ENCODE results near the gene KDM4B.
"Not testable (repeated sequence)": the region's sequence is repeated elsewhere in the genome, so short reads cannot be mapped to it uniquely, and the experiment has no call there.

Gene KDM4B

GRCh38 chr19:5148794-5149190 is 179.9 kb downstream of the KDM4B start:
- in situ Hi-C loops (cut with MboI; ENCODE audit: low pct_unique_long_range_greater_than_20kb, low sequenced_read_pairs) = no loop called here
- DNase-seq = no peak

DNA sequence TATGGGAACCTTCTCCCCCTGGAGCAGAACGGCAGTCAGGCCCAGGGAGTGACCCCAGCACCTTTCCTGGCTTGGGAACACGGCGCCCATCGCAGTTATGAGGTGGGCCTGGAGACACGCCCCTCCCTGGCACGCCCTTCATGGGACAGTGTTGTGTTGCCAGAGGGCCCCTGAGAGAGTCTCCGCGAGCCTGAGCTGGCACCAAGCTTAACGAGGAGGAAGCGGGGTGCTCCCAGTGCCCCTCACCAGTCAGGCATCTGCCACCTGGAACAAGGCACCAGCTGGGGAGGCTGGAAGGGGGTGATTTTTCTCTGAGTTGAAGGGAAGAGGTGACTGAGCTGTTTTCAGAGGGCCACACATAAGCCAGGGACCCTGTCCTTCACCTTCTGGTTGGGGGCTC is 180.6 kb downstream of the KDM4B start:
- in situ Hi-C loops (cut with MboI; ENCODE audit: low pct_unique_long_range_greater_than_20kb, low sequenced_read_pairs) = no loop called here
- no peak for DNase-seq

- DNase-seq = no peak
- in situ Hi-C loops (cut with MboI; ENCODE audit: low pct_unique_long_range_greater_than_20kb, low sequenced_read_pairs) = no loop called here
Measured at GRCh38 chr19:5149932-5150901, 181.3 kb downstream of the KDM4B start.

- no peak for DNase-seq
- in situ Hi-C loops (cut with MboI; ENCODE audit: low pct_unique_long_range_greater_than_20kb, low sequenced_read_pairs) = no loop called here
Measured at GRCh38 chr19:5150902-5151741, 182.2 kb downstream of the KDM4B start.

GRCh38 chr19:5152013-5152763 is 183.3 kb downstream of the KDM4B start:
- DNase-seq = no peak
- in situ Hi-C loops (cut with MboI; ENCODE audit: low pct_unique_long_range_greater_than_20kb, low sequenced_read_pairs) = no loop called here

GRCh38 chr19:5152767-5153532 is 184.0 kb downstream of the KDM4B start:
- in situ Hi-C loops (cut with MboI; ENCODE audit: low pct_unique_long_range_greater_than_20kb, low sequenced_read_pairs) = no loop called here
- DNase-seq = no peak

GRCh38 chr19:5153601-5154128 is 184.8 kb downstream of the KDM4B start:
- in situ Hi-C loops (cut with MboI; ENCODE audit: low pct_unique_long_range_greater_than_20kb, low sequenced_read_pairs) = no loop called here
- DNase-seq = no peak

DNA sequence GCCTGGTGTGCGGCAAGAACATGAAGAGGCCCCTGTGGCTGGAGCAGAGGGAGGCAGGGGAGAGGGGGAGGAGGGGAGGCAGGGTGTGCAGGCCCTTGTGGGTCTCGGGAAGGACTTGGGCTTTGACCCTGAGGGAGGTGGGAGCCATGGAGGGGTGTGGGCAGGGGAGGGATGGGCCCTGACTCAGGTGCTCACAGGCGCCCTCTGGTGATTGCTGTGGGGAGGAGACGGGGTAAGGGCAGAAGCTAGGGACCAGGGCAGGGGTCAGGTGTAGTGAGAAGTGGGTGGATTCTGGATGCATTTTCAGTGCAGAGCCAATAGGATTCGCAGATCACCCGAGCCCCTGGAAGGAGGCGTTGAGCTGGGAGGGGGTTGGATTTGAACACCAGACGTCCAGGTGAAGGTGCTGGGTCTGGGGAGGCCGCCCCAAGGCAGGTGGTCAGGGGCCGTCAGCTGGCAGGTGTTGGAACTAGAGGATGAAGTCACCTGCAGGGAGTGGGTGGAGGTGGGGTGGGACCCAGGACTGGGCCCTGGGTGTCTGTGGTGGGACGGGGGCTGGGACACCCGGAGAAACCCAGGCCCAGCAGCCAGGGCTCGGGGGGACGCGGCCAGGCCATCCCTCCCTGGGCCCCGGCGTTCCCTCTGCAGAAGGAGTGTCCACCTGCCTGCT is 185.4 kb downstream of the KDM4B start:
- in situ Hi-C loops (cut with MboI; ENCODE audit: low pct_unique_long_range_greater_than_20kb, low sequenced_read_pairs) = no loop called here
- DNase-seq = peak; percentile 29

DNA sequence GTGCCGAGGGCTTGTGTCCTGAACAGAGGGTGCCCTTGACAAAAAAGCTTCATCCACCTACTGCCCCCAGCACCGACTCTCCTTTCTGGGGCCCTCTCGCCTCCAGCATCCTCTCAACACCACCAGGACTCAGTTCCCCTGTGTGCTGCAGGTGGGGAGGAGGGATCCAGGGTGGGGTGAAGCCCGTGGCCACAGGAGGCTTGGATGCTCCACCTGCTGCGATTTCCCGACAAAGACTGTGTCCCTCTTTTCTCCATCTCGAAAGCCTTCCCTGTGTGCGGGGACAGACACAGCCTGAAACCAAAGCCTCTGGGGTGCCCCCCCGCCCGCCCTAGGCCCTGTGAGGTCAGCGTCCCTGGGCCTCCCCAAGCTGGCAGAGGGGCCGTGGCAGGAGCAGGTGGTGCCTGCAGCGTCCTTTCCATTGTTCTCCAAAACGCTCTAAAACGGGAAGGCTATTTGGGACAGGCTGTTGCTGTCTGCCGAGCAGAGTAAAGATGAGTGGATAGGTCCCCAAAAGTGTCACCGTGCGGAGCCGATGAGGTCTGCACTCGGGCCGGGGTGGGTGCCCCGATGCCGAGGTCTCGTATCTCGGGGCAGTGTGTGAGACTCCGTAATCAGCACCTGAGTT is 186.0 kb downstream of the KDM4B start:
- no peak for DNase-seq
- in situ Hi-C loops (cut with MboI; ENCODE audit: low pct_unique_long_range_greater_than_20kb, low sequenced_read_pairs) = no loop called here

DNA sequence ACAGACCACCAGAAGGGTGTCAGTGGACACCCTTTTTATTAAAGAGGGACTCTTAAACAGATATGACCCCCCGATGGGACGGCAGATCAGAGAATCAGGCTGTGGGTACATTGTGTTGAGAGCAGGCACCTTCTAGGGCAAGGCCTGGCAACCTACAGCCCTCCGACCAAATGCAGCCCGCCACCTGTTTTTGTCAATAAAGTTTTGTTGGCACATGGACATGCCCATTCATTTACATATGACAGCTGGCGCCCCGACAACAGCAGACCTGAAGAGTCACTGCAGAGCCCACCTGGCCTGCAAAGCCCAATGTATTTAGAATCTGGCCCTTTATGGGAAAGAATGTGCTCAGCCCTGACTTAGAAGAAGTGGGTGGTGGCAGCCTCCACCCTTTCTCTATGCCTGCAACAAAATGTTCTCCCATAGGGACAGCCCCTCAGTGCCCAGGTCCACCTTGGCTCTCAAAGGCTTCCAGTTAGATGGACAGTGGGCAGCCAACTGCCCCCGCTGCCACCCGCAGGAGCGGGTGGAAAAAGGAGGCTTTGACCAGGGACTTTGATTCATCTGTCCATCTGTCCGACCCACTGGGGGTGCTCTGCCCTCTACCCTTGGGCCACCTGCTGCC is 186.8 kb downstream of the KDM4B start:
- in situ Hi-C loops (cut with MboI; ENCODE audit: low pct_unique_long_range_greater_than_20kb, low sequenced_read_pairs) = no loop called here
- no peak for DNase-seq

DNA sequence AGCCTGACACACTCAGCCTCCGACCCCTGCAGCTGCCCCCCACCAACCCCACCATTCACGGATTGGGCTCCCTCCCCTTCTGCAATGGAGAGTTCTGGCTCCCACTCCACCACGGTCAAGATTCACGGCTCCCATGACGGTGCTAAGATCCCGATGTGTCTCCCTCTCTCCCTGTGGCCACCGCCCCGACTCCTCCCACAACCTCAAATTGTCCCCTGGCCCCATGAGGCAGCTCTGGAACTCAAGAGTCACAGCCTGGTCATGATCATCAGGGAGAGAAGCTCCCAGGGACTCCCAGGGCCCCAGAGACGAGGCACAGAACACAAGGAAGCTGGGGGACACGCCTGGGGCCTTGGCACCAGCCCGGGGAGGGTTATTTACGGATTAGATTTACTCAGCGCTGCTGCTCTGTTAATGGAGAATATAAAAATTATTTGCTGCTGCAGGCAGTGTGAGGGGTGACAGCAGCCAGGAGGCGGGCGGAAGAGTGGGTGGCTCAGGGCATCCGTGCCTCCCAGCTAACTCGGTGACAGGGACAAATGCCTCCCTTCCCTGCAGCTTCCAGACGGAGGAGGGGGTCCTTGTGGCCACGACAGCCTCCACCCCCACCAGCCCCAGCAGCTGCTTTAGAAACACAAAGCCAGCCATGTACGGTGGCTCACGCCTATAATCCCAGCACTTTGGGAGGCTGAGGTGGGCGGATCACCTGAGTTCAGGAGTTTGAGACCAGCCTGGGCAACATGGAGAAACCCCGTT is 187.5 kb downstream of the KDM4B start:
- no peak for DNase-seq
- in situ Hi-C loops (cut with MboI; ENCODE audit: low pct_unique_long_range_greater_than_20kb, low sequenced_read_pairs) = no loop called here

GRCh38 chr19:5157186-5157585 is 188.3 kb downstream of the KDM4B start:
- no peak for DNase-seq
- in situ Hi-C loops (cut with MboI; ENCODE audit: low pct_unique_long_range_greater_than_20kb, low sequenced_read_pairs) = no loop called here

GRCh38 chr19:5158549-5159134 is 189.7 kb downstream of the KDM4B start:
- in situ Hi-C loops (cut with MboI; ENCODE audit: low pct_unique_long_range_greater_than_20kb, low sequenced_read_pairs); DNase-seq: not testable (repeated sequence)

DNA sequence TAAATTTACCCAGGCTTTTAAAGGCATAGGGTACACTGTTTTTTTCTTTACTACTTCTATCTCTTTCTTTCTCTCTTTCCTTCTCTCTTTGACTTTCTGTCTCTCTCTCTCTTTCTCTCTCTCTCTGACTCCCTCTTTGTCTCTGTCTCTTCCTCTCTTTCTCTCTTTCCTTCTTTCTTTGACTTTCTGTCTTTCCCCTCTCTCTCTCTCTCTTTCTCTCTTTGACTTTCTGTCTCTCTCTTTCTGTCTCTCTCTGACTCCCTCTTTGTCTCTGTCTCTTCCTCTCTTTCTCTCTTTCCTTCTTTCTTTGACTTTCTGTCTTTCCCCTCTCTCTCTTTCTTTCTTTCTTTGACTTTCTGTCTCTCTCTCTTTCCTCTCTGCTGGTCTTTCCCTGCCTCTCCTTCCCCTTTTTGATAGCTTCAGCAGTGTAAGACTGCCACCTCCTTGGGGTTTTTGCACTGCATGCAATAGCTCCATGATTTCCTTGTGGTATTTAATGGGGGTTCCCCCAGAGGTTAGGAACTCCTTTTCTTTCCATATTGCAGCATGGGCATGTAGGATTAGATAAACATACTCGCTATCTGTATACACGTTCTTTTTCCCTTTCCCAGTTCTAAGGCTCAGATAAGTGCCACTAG is 191.4 kb downstream of the KDM4B start:
- in situ Hi-C loops (cut with MboI; ENCODE audit: low pct_unique_long_range_greater_than_20kb, low sequenced_read_pairs) = not testable (repeated sequence)

GRCh38 chr19:5164845-5165696 is 196.2 kb downstream of the KDM4B start:
- DNase-seq; in situ Hi-C loops (cut with MboI; ENCODE audit: low pct_unique_long_range_greater_than_20kb, low sequenced_read_pairs): not testable (repeated sequence)

More for the DNA sequence above, 191.4 kb downstream of the KDM4B start:
- not testable (repeated sequence) for DNase-seq
